Measurements from ENCODE around the gene PHF2. TPM values are rescaled to one million over a fixed set of nuclear protein-coding genes. Genes with fewer than 3 reads are reported as not detected.
A peak's percentile ranks its signal among the peaks of the same experiment; 100 is the strongest.

PHF2 gene
- total RNA-seq, 6 experiments from 2014 or later, result 15.4 to 17.5 (median 16.6) TPM

- no peak for DNase-seq
- Mint-ChIP-seq H3K9me3 (no peaks in the 10 kb centered on the region), H3K4me1 (ENCODE audit: low read depth) (no peaks in the 10 kb centered on the region), H3K27me3 (ENCODE audit: insufficient read depth) (peaks cover 3% of the 10 kb centered on the region), H3K27ac (no peak overlapping the region), H3K36me3 (ENCODE audit: low read depth) (peaks cover 27% of the 10 kb centered on the region), H3K4me3 (no peak overlapping the region)
- no peak for TF ChIP-seq CTCF (IDR thresholded peaks at IDR 0.05)
Measured at GRCh38 chr9:93558503-93558902, 17.9 kb upstream of the PHF2 start.

- H3K4me3 Mint-ChIP-seq, result no peak overlapping the region
- no peak for DNase-seq
- no peak for TF ChIP-seq CTCF (IDR thresholded peaks at IDR 0.05)
- no peak overlapping the region for H3K27ac Mint-ChIP-seq
- peaks cover 5% of the 10 kb centered on the region; the same call in 1 of the 2 replicates for H3K4me1 Mint-ChIP-seq (ENCODE audit: low read depth)
- H3K36me3 Mint-ChIP-seq (ENCODE audit: low read depth), result peaks cover 27% of the 10 kb centered on the region
- H3K9me3 Mint-ChIP-seq, result no peaks in the 10 kb centered on the region
- no peaks in the 10 kb centered on the region; the same call in 1 of the 2 replicates for H3K27me3 Mint-ChIP-seq (ENCODE audit: insufficient read depth)
Measured at GRCh38 chr9:93560991-93561390, 15.4 kb upstream of the PHF2 start.

DNA sequence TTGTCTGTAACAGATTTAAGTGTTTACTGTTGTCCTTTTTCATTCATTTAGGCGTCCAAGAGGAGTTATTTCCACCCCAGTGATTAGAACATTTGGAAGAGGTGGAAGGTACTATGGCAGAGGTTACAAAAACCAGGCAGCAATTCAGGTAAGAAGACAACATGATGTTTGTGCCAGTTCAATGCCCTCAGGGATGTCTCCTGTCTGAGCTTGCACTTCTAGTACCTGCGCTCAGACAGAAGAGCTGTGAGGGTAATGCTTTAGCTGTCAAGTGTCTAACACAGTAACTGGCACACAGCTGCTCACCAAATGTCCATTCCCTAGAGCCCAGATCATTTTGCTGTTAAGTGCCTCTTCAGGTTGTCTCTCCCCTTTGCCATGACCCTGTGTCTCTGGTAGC, 14.2 kb upstream of the PHF2 start:
- H3K4me1 Mint-ChIP-seq (ENCODE audit: low read depth), result peaks cover 12% of the 10 kb centered on the region
- no peak overlapping the region for H3K4me3 Mint-ChIP-seq
- no peak for TF ChIP-seq CTCF (IDR thresholded peaks at IDR 0.05)
- H3K9me3 Mint-ChIP-seq, result no peaks in the 10 kb centered on the region
- H3K36me3 Mint-ChIP-seq (ENCODE audit: low read depth), result peaks cover 19% of the 10 kb centered on the region
- no peaks in the 10 kb centered on the region; the same call in 1 of the 2 replicates for H3K27me3 Mint-ChIP-seq (ENCODE audit: insufficient read depth)
- no peak for DNase-seq
- no peak overlapping the region for H3K27ac Mint-ChIP-seq

DNA sequence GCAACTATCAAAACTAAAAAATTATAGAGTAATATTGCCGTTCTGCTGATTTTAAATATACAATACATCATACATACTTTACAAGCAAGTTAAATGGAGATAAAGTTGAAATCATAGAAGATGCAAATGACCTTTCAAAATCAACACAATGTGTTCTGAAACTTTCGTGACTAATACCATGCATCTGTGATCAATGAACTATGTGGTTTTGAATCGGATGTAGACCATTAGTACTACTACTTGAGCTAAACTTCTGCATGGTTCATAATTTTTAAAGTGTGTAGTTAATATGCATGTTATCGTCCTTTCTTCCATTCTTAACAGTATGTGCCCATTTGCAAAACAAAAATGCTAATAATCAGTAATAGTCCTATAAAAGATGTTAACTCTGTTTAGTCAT, 11.3 kb upstream of the PHF2 start:
- H3K4me1 Mint-ChIP-seq (ENCODE audit: low read depth), result peaks cover 19% of the 10 kb centered on the region
- H3K27me3 Mint-ChIP-seq (ENCODE audit: insufficient read depth), result no peaks in the 10 kb centered on the region
- DNase-seq, result no peak
- peaks cover under 1% of the 10 kb centered on the region; the same call in 1 of the 2 replicates for H3K9me3 Mint-ChIP-seq
- peaks cover 23% of the 10 kb centered on the region for H3K36me3 Mint-ChIP-seq (ENCODE audit: low read depth)
- TF ChIP-seq CTCF (IDR thresholded peaks at IDR 0.05), result no peak
- H3K27ac Mint-ChIP-seq, result no peak overlapping the region
- no peak overlapping the region for H3K4me3 Mint-ChIP-seq

GRCh38 chr9:93566408-93567270, 9.7 kb upstream of the PHF2 start:
- peak overlapping the region; percentile 87 for H3K4me3 Mint-ChIP-seq
- peaks cover 12% of the 10 kb centered on the region for H3K9me3 Mint-ChIP-seq
- H3K36me3 Mint-ChIP-seq (ENCODE audit: low read depth), result peaks cover 37% of the 10 kb centered on the region
- H3K27ac Mint-ChIP-seq, result peak overlapping the region; percentile 94
- DNase-seq, result peak; percentile 93
- peak; percentile 97 for TF ChIP-seq CTCF (IDR thresholded peaks at IDR 0.05)
- H3K4me1 Mint-ChIP-seq (ENCODE audit: low read depth), result peaks cover 19% of the 10 kb centered on the region
- no peaks in the 10 kb centered on the region for H3K27me3 Mint-ChIP-seq (ENCODE audit: insufficient read depth)

Data from HFFc6 (cell line).